ENCODE data around the gene KIFAP3. TPM values are rescaled to one million over a fixed set of nuclear protein-coding genes. Genes with fewer than 3 reads are reported as not detected.

Gene KIFAP3
- total RNA-seq, 6 donors from 2014 or later = 10.3 to 47.7 (median 23.9) TPM

GRCh38 chr1:169946206-169946605 lies 128.3 kb downstream of the KIFAP3 start:
- no peak for TF ChIP-seq POLR2AphosphoS5 (IDR thresholded peaks at IDR 0.05)
- no peak for TF ChIP-seq CTCF (IDR thresholded peaks at IDR 0.05)
- DNase-seq = no peak
- no peak for ATAC-seq (ENCODE audit: low FRiP score in 2 of 2)
- H3K4me1 ChIP-seq = peaks cover 0 to 7% (median 1%) of the 10 kb centered on the region in 4 donors
- H3K36me3 ChIP-seq = peaks cover 0 to 5% (median 0%) of the 10 kb centered on the region in 4 donors
- H3K27ac ChIP-seq = no peak overlapping the region
- H3K4me3 ChIP-seq = no peak overlapping the region
- H3K9me3 ChIP-seq = no peaks in the 10 kb centered on the region
- no peaks in the 10 kb centered on the region for H3K27me3 ChIP-seq

- 88 to 98% methylated on average over 1 to 4 of the region's 4 CpGs for whole genome bisulfite sequencing, 2 donors
- ATAC-seq (ENCODE audit: low FRiP score in 2 of 2) (no peak), DNase-seq (peak in 1 of 2 donors; percentile 47)
- Histone ChIP-seq H3K27me3 (no peaks in the 10 kb centered on the region), H3K27ac (no peak overlapping the region), H3K36me3 (peaks cover 0 to 5% (median 0%) of the 10 kb centered on the region in 4 donors), H3K4me3 (no peak overlapping the region), H3K9me3 (no peaks in the 10 kb centered on the region), H3K4me1 (peaks cover 0 to 7% (median 1%) of the 10 kb centered on the region in 4 donors)
- no peak for TF ChIP-seq POLR2A (IDR thresholded peaks at IDR 0.05)
- TF ChIP-seq EP300 (IDR thresholded peaks at IDR 0.05) = no peak
- TF ChIP-seq POLR2AphosphoS5 (IDR thresholded peaks at IDR 0.05) = no peak
- TF ChIP-seq CTCF (IDR thresholded peaks at IDR 0.05) = no peak
Observed at GRCh38 chr1:169945181-169945580, 129.3 kb downstream of the KIFAP3 start.

- Histone ChIP-seq H3K36me3 (peaks cover 0 to 5% (median 0%) of the 10 kb centered on the region in 4 donors), H3K4me1 (peaks cover 0 to 7% (median 1%) of the 10 kb centered on the region in 4 donors), H3K9me3 (no peaks in the 10 kb centered on the region), H3K4me3 (no peak overlapping the region), H3K27me3 (no peaks in the 10 kb centered on the region), H3K27ac (no peak overlapping the region)
- TF ChIP-seq EP300 (IDR thresholded peaks at IDR 0.05) (no peak), CTCF (IDR thresholded peaks at IDR 0.05) (no peak), POLR2AphosphoS5 (IDR thresholded peaks at IDR 0.05) (no peak), POLR2A (IDR thresholded peaks at IDR 0.05) (no peak)
- ATAC-seq (ENCODE audit: low FRiP score in 2 of 2) = no peak
- 79 to 85% methylated on average over 2 to 3 of the region's 3 CpGs for WGBS, 2 donors
- no peak for DNase-seq
Observed at GRCh38 chr1:169944621-169945020, 129.9 kb downstream of the KIFAP3 start.

- H3K9me3 ChIP-seq = no peaks in the 10 kb centered on the region
- ATAC-seq (ENCODE audit: low FRiP score in 2 of 2) (no peak), DNase-seq (peak in 1 of 2 donors; percentile 35)
- H3K4me3 ChIP-seq = no peak overlapping the region
- H3K27me3 ChIP-seq = no peaks in the 10 kb centered on the region
- 87 to 88% methylated on average over 14 to 17 of the region's 17 CpGs for WGBS, 2 donors
- peaks cover 0 to 7% (median 1%) of the 10 kb centered on the region in 4 donors for H3K4me1 ChIP-seq
- TF ChIP-seq EP300 (IDR thresholded peaks at IDR 0.05) (no peak), POLR2A (IDR thresholded peaks at IDR 0.05) (no peak)
- peaks cover 0 to 5% (median 0%) of the 10 kb centered on the region in 4 donors for H3K36me3 ChIP-seq
- no peak overlapping the region for H3K27ac ChIP-seq
Observed at GRCh38 chr1:169943963-169944526, 130.4 kb downstream of the KIFAP3 start.

GRCh38 chr1:169941982-169942830 lies 132.3 kb downstream of the KIFAP3 start:
- H3K27ac ChIP-seq = no peak overlapping the region
- no peaks in the 10 kb centered on the region for H3K9me3 ChIP-seq
- no peaks in the 10 kb centered on the region for H3K27me3 ChIP-seq
- no peak for DNase-seq
- ATAC-seq (ENCODE audit: low FRiP score in 2 of 2) = no peak
- H3K4me3 ChIP-seq = no peak overlapping the region
- TF ChIP-seq POLR2AphosphoS5 (IDR thresholded peaks at IDR 0.05) = no peak
- TF ChIP-seq POLR2A (IDR thresholded peaks at IDR 0.05) = no peak
- no peak for TF ChIP-seq CTCF (IDR thresholded peaks at IDR 0.05)
- no peak for TF ChIP-seq EP300 (IDR thresholded peaks at IDR 0.05)
- peaks cover 0 to 7% (median 1%) of the 10 kb centered on the region in 4 donors for H3K4me1 ChIP-seq
- 50 to 61% methylated on average over 2 of the region's 2 CpGs for WGBS, 2 donors
- peaks cover 0 to 5% (median 0%) of the 10 kb centered on the region in 4 donors for H3K36me3 ChIP-seq

Measured in upper lobe of left lung (tissue), 6 donors.